Neural cell (in vitro differentiated cells): ENCODE measurements around the gene NCKAP1.

Source experiments
- EP300 ChIP-seq: fragments of 450-650 bp; conservative IDR thresholded peaks from 2 replicates; pipeline ENCODE4 v1.6.1; 2014; ENCODE audit warnings: antibody characterized with exemption, mild to moderate bottlenecking, moderate library complexity; ENCODE audit not compliant: poor library complexity, severe bottlenecking
- MXI1 ChIP-seq: fragments of 450-650 bp; conservative IDR thresholded peaks from 2 replicates; pipeline ENCODE4 v1.6.1; 2014; ENCODE audit warnings: antibody characterized with exemption, mild to moderate bottlenecking; ENCODE audit not compliant: poor library complexity, severe bottlenecking
- TAF1 ChIP-seq: IDR thresholded peaks from 2 replicates; pipeline ENCODE4 v1.6.1; 2012; ENCODE audit warnings: low read depth
- TF ChIP-seq, protein P1 (sequence below): fragments of 450-650 bp; IDR thresholded peaks from 2 replicates; pipeline ENCODE4 v1.5.1; 2014; ENCODE audit warnings: antibody characterized with exemption, mild to moderate bottlenecking, moderate library complexity; ENCODE audit not compliant: poor library complexity, severe bottlenecking
- TF ChIP-seq, protein P2 (sequence below): IDR thresholded peaks from 2 replicates; pipeline ENCODE4 v1.6.1; 2012; ENCODE audit warnings: borderline replicate concordance

DNA sequence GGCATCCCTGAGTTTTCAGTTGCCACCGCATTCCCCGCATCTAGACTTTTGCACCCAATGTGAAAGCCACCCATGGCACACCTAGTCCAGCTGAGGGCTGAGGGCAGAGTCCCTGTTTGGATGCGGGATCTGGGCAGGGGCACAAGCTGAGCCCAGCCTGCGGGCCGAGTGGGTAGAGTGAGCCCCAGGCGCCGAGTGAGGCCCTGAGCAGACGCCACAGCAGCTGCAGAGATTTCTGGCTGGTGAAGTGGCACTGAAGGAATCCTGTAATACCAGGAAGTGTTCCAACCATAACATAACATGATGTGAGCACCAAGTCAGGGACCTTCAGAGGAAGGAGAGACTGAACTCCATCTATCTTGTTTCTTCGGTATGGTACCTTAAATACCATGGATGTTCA, 144.1 kb downstream of the NCKAP1 start:
- TF ChIP-seq EP300 (no peak), MXI1 (no peak), TAF1 (no peak)
- TF ChIP-seq, protein P1, sequence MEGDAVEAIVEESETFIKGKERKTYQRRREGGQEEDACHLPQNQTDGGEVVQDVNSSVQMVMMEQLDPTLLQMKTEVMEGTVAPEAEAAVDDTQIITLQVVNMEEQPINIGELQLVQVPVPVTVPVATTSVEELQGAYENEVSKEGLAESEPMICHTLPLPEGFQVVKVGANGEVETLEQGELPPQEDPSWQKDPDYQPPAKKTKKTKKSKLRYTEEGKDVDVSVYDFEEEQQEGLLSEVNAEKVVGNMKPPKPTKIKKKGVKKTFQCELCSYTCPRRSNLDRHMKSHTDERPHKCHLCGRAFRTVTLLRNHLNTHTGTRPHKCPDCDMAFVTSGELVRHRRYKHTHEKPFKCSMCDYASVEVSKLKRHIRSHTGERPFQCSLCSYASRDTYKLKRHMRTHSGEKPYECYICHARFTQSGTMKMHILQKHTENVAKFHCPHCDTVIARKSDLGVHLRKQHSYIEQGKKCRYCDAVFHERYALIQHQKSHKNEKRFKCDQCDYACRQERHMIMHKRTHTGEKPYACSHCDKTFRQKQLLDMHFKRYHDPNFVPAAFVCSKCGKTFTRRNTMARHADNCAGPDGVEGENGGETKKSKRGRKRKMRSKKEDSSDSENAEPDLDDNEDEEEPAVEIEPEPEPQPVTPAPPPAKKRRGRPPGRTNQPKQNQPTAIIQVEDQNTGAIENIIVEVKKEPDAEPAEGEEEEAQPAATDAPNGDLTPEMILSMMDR: no peak
- TF ChIP-seq, protein P2, sequence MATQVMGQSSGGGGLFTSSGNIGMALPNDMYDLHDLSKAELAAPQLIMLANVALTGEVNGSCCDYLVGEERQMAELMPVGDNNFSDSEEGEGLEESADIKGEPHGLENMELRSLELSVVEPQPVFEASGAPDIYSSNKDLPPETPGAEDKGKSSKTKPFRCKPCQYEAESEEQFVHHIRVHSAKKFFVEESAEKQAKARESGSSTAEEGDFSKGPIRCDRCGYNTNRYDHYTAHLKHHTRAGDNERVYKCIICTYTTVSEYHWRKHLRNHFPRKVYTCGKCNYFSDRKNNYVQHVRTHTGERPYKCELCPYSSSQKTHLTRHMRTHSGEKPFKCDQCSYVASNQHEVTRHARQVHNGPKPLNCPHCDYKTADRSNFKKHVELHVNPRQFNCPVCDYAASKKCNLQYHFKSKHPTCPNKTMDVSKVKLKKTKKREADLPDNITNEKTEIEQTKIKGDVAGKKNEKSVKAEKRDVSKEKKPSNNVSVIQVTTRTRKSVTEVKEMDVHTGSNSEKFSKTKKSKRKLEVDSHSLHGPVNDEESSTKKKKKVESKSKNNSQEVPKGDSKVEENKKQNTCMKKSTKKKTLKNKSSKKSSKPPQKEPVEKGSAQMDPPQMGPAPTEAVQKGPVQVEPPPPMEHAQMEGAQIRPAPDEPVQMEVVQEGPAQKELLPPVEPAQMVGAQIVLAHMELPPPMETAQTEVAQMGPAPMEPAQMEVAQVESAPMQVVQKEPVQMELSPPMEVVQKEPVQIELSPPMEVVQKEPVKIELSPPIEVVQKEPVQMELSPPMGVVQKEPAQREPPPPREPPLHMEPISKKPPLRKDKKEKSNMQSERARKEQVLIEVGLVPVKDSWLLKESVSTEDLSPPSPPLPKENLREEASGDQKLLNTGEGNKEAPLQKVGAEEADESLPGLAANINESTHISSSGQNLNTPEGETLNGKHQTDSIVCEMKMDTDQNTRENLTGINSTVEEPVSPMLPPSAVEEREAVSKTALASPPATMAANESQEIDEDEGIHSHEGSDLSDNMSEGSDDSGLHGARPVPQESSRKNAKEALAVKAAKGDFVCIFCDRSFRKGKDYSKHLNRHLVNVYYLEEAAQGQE: no peak
